Neural crest cell (in vitro differentiated cells): Measurements from ENCODE around the gene SCN5A. TPM values are rescaled to one million over a fixed set of nuclear protein-coding genes. Genes with fewer than 3 reads are reported as not detected.

Source experiments
- DNase-seq: peaks from one replicate; pipeline ENCODE4 v3.0.0; 2021; ENCODE audit warnings: low read depth, mixed read lengths, low spot score
- H3K27ac Mint-ChIP-seq: one replicate; pipeline ENCODE4 v1.8.0; 2021; ENCODE audit warnings: mild to moderate bottlenecking, mixed read lengths; ENCODE audit not compliant: unreplicated experiment
- H3K27me3 Mint-ChIP-seq: 2 replicates; pipeline ENCODE4 v1.8.0; 2021; ENCODE audit warnings: low read depth, mild to moderate bottlenecking, mixed read lengths
- H3K36me3 Mint-ChIP-seq: 2 replicates; pipeline ENCODE4 v1.8.0; 2021; ENCODE audit warnings: low read depth, mild to moderate bottlenecking, mixed read lengths
- H3K4me1 Mint-ChIP-seq: 2 replicates; pipeline ENCODE4 v1.8.0; 2021; ENCODE audit warnings: mixed read lengths
- H3K4me3 Mint-ChIP-seq: one replicate; pipeline ENCODE4 v1.8.0; 2021; ENCODE audit warnings: mild to moderate bottlenecking, mixed read lengths
- H3K9me3 Mint-ChIP-seq: 2 replicates; pipeline ENCODE4 v1.8.0; 2021; ENCODE audit warnings: mixed read lengths
- CTCF ChIP-seq: fragments of 200-600 bp; sonication (generic); conservative IDR thresholded peaks from 2 replicates; pipeline ENCODE4 v1.5.0; 2021; ENCODE audit warnings: antibody characterized with exemption, mild to moderate bottlenecking
- total RNA-seq: library from RNA; stranded (reverse); gene quantifications from 2 replicates; pipeline ENCODE4 v1.2.1, GENCODE V29; 2021

SCN5A gene
- total RNA-seq, 1 donor from 2014 or later = 1.2 TPM

- Mint-ChIP-seq H3K4me1 (no peaks in the 10 kb centered on the region), H3K27ac (no peak overlapping the region), H3K36me3 (no peaks in the 10 kb centered on the region), H3K9me3 (no peaks in the 10 kb centered on the region), H3K27me3 (peaks cover 17% of the 10 kb centered on the region), H3K4me3 (no peak overlapping the region)
- no peak for TF ChIP-seq CTCF
- no peak for DNase-seq
Measured at GRCh38 chr3:38689774-38690173, 40.3 kb upstream of the SCN5A start.

- no peak for TF ChIP-seq CTCF
- no peak for DNase-seq
- Mint-ChIP-seq H3K4me3 (no peak overlapping the region), H3K27me3 (peaks cover 17% of the 10 kb centered on the region), H3K27ac (no peak overlapping the region), H3K4me1 (no peaks in the 10 kb centered on the region), H3K36me3 (no peaks in the 10 kb centered on the region), H3K9me3 (no peaks in the 10 kb centered on the region)
Measured at GRCh38 chr3:38689346-38689745, 39.9 kb upstream of the SCN5A start.

GRCh38 chr3:38687321-38687720 lies 37.8 kb upstream of the SCN5A start:
- no peak for TF ChIP-seq CTCF
- no peaks in the 10 kb centered on the region for H3K9me3 Mint-ChIP-seq
- no peak overlapping the region for H3K27ac Mint-ChIP-seq
- H3K36me3 Mint-ChIP-seq = no peaks in the 10 kb centered on the region
- DNase-seq = no peak
- no peaks in the 10 kb centered on the region for H3K4me1 Mint-ChIP-seq
- H3K4me3 Mint-ChIP-seq = no peak overlapping the region
- H3K27me3 Mint-ChIP-seq = peaks cover 30% of the 10 kb centered on the region

GRCh38 chr3:38684546-38684945 lies 35.1 kb upstream of the SCN5A start:
- H3K36me3 Mint-ChIP-seq = no peaks in the 10 kb centered on the region
- TF ChIP-seq CTCF = no peak
- peaks cover 50% of the 10 kb centered on the region for H3K27me3 Mint-ChIP-seq
- no peak for DNase-seq
- H3K27ac Mint-ChIP-seq = no peak overlapping the region
- no peak overlapping the region for H3K4me3 Mint-ChIP-seq
- H3K4me1 Mint-ChIP-seq = no peaks in the 10 kb centered on the region
- H3K9me3 Mint-ChIP-seq = no peaks in the 10 kb centered on the region

DNA sequence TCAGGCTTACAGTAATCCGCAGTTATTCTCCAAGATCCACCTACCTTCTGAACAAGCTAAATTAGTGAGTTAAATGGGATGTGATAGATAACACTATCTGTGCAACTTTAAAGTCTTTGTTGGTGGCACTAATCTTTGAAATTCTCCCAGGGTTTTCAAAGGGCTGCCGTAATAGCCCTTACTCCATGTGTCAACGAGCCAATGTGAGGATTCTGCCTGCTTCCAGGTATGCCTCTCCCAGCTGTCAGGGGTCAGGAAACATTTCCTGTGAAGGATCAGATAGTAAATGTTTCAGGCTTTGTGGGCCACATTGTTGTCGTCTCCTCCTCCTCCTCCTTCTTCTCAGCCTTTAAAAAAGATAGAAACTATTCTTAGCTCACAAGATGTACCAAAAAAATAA lies 20.2 kb upstream of the SCN5A start:
- Mint-ChIP-seq H3K27me3 (peaks cover 37% of the 10 kb centered on the region), H3K9me3 (peaks cover 4% of the 10 kb centered on the region), H3K4me1 (no peaks in the 10 kb centered on the region), H3K27ac (peak overlapping the region; percentile 11), H3K36me3 (peaks cover under 1% of the 10 kb centered on the region), H3K4me3 (no peak overlapping the region)
- no peak for TF ChIP-seq CTCF
- DNase-seq = no peak

DNA sequence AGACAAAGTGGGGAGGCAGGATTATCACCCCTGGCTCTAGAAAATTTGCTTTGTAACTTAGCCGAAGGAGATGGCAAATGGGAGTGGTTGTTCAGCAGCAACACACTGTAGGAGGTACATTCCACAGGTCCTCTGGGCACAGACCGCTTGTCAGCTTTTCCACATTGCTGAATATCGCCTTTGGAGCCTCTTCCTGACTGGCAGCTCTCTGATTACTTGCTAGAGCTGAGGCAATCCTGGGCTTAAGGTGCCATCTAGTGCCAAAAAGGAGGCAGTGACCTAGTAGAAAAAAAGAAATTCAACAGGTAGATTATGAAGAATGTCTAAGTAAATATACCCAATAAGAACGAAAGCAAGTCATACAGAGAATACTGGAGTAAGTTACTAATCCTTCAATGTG lies 13.1 kb upstream of the SCN5A start:
- H3K9me3 Mint-ChIP-seq = peaks cover 17% of the 10 kb centered on the region
- H3K27ac Mint-ChIP-seq = no peak overlapping the region
- peaks cover 10% of the 10 kb centered on the region for H3K36me3 Mint-ChIP-seq
- H3K4me1 Mint-ChIP-seq = peaks cover 4% of the 10 kb centered on the region
- peak; percentile 70 for TF ChIP-seq CTCF
- H3K4me3 Mint-ChIP-seq = no peak overlapping the region
- peaks cover 60% of the 10 kb centered on the region for H3K27me3 Mint-ChIP-seq
- no peak for DNase-seq
